ENCODE measurements around the gene SELENOI. TPM values are rescaled to one million over a fixed set of nuclear protein-coding genes. Genes with fewer than 3 reads are reported as not detected.
"Not testable (repeated sequence)": the region's sequence is repeated elsewhere in the genome, so short reads cannot be mapped to it uniquely, and the experiment has no call there.

SELENOI gene
- total RNA-seq, 1 donor: 11.6 TPM

DNA sequence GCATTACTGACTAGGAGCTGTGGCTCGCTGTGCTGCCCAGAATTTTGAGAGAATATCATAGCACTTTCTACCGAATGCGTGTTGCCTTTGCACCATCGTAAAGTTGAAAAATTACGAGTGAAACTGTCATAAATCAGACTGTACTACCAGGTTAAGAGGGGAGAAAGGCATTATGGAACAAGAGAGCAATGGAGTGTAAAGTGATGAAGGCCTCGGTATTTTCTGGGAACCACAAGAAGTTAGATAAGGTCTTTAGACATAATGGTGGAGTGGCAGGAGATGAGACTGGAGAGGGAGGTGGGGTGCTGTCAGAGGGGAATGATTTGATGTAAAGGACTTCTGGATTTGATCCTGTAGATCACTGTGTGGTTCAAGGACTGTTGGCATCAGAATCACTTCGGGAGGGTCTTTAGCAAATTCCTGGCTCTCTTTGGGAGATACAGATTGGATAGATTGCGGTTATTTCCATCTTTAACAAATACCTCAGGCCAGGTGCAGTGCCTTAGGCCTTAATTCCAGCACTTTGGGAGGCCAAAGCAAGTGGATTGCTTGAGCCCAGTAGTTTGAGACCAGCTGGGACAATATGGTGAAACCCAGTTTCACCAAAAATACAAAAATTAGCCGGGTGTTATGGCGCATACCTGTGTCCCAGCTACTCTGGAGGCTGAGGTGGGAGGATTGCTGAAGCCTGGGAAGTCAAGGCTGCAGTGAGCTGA lies 5.6 kb downstream of the SELENOI start:
- H3K9me3 ChIP-seq (ENCODE audit: low read depth, low read length): no peaks in the 10 kb centered on the region
- H3K4me3 ChIP-seq (ENCODE audit: insufficient read depth, low read length): no peak overlapping the region
- H2AFZ ChIP-seq (ENCODE audit: low read length): no peak overlapping the region
- H3K27me3 ChIP-seq (ENCODE audit: insufficient read depth, low read length): no peaks in the 10 kb centered on the region
- H4K20me1 ChIP-seq (ENCODE audit: insufficient read depth, low read length): peaks cover 18% of the 10 kb centered on the region
- TF ChIP-seq, protein P1, sequence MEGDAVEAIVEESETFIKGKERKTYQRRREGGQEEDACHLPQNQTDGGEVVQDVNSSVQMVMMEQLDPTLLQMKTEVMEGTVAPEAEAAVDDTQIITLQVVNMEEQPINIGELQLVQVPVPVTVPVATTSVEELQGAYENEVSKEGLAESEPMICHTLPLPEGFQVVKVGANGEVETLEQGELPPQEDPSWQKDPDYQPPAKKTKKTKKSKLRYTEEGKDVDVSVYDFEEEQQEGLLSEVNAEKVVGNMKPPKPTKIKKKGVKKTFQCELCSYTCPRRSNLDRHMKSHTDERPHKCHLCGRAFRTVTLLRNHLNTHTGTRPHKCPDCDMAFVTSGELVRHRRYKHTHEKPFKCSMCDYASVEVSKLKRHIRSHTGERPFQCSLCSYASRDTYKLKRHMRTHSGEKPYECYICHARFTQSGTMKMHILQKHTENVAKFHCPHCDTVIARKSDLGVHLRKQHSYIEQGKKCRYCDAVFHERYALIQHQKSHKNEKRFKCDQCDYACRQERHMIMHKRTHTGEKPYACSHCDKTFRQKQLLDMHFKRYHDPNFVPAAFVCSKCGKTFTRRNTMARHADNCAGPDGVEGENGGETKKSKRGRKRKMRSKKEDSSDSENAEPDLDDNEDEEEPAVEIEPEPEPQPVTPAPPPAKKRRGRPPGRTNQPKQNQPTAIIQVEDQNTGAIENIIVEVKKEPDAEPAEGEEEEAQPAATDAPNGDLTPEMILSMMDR (IDR thresholded peaks at IDR 0.05; ENCODE audit: extremely low read depth, low read depth, low read length): no peak
- H3K27ac ChIP-seq (ENCODE audit: low read depth, low read length): no peak overlapping the region
- no peak overlapping the region for H3K4me2 ChIP-seq (ENCODE audit: insufficient read depth, low read length)
- H3K4me1 ChIP-seq (ENCODE audit: insufficient read depth, low read length): peaks cover 31% of the 10 kb centered on the region
- H3K36me3 ChIP-seq (ENCODE audit: insufficient read depth, low read length): no peaks in the 10 kb centered on the region
- no peak for DNase-seq (ENCODE audit: insufficient read length, low spot score, missing footprints)
- peaks cover 92% of the 10 kb centered on the region for H3K79me2 ChIP-seq (ENCODE audit: insufficient read depth, low read length)

DNA sequence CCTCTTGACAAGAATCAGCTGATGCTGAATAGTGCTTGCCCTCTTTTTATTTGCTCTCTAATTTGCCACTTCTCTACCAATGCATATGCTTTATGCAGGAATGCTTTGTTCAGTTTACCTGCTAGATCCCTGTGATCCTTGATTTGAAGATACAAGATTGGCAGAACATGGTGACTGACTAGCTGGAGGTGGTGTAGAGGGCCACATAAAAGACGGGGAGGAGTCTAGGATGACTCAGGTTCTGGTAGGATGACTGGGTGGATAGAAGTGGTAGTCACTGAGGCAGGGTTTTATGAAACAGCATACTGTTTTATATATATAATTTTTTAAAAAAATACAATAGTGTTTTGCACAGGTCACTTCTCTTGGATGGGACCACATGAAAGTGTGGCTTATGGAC lies 6.9 kb downstream of the SELENOI start:
- no peaks in the 10 kb centered on the region for H3K9me3 ChIP-seq (ENCODE audit: low read depth, low read length)
- H3K27ac ChIP-seq (ENCODE audit: low read depth, low read length): no peak overlapping the region
- H3K79me2 ChIP-seq (ENCODE audit: insufficient read depth, low read length): peaks cover 92% of the 10 kb centered on the region
- H2AFZ ChIP-seq (ENCODE audit: low read length): no peak overlapping the region
- H3K27me3 ChIP-seq (ENCODE audit: insufficient read depth, low read length): no peaks in the 10 kb centered on the region
- no peaks in the 10 kb centered on the region for H3K36me3 ChIP-seq (ENCODE audit: insufficient read depth, low read length)
- no peak overlapping the region for H3K4me2 ChIP-seq (ENCODE audit: insufficient read depth, low read length)
- no peak overlapping the region for H3K4me3 ChIP-seq (ENCODE audit: insufficient read depth, low read length)
- TF ChIP-seq, protein P1 (IDR thresholded peaks at IDR 0.05; ENCODE audit: extremely low read depth, low read depth, low read length): no peak
- peak; percentile 85 for DNase-seq (ENCODE audit: insufficient read length, low spot score, missing footprints)
- peaks cover 25% of the 10 kb centered on the region for H3K4me1 ChIP-seq (ENCODE audit: insufficient read depth, low read length)
- peaks cover 16% of the 10 kb centered on the region for H4K20me1 ChIP-seq (ENCODE audit: insufficient read depth, low read length)

- not testable (repeated sequence) for DNase-seq (ENCODE audit: insufficient read length, low spot score, missing footprints); H3K4me3 ChIP-seq (ENCODE audit: insufficient read depth, low read length); H3K27ac ChIP-seq (ENCODE audit: low read depth, low read length); H3K36me3 ChIP-seq (ENCODE audit: insufficient read depth, low read length); H2AFZ ChIP-seq (ENCODE audit: low read length); H3K9me3 ChIP-seq (ENCODE audit: low read depth, low read length); H3K27me3 ChIP-seq (ENCODE audit: insufficient read depth, low read length); H3K4me2 ChIP-seq (ENCODE audit: insufficient read depth, low read length)
- Histone ChIP-seq H3K4me1 (ENCODE audit: insufficient read depth, low read length) (peaks cover 23% of the 10 kb centered on the region), H4K20me1 (ENCODE audit: insufficient read depth, low read length) (peaks cover 24% of the 10 kb centered on the region), H3K79me2 (ENCODE audit: insufficient read depth, low read length) (peaks cover 93% of the 10 kb centered on the region)
Observed at GRCh38 chr2:26354469-26354868, 8.5 kb downstream of the SELENOI start.

GRCh38 chr2:26355038-26355995 lies 9.4 kb downstream of the SELENOI start:
- Histone ChIP-seq H2AFZ (ENCODE audit: low read length) (peak overlapping the region; percentile 57), H3K4me2 (ENCODE audit: insufficient read depth, low read length) (peak overlapping the region; percentile 80), H3K4me3 (ENCODE audit: insufficient read depth, low read length) (peak overlapping the region; percentile 38), H4K20me1 (ENCODE audit: insufficient read depth, low read length) (peaks cover 32% of the 10 kb centered on the region), H3K36me3 (ENCODE audit: insufficient read depth, low read length) (no peaks in the 10 kb centered on the region), H3K9me3 (ENCODE audit: low read depth, low read length) (no peaks in the 10 kb centered on the region), H3K27ac (ENCODE audit: low read depth, low read length) (peak overlapping the region; percentile 21), H3K79me2 (ENCODE audit: insufficient read depth, low read length) (peaks cover 93% of the 10 kb centered on the region), H3K4me1 (ENCODE audit: insufficient read depth, low read length) (peaks cover 23% of the 10 kb centered on the region), H3K27me3 (ENCODE audit: insufficient read depth, low read length) (no peaks in the 10 kb centered on the region)
- TF ChIP-seq, protein P1 (IDR thresholded peaks at IDR 0.05; ENCODE audit: extremely low read depth, low read depth, low read length): no peak
- DNase-seq (ENCODE audit: insufficient read length, low spot score, missing footprints): peak; percentile 58

All from osteoblast (primary cell).